HG03558 (cell line): ENCODE measurements around the gene INPP4B.
"Not testable (repeated sequence)": the region's sequence is repeated elsewhere in the genome, so short reads cannot be mapped to it uniquely, and the experiment has no call there.

Source experiments
- ATAC-seq: cut with Tn5 transposase; IDR thresholded peaks from one replicate; pipeline ENCODE4 v1.9.1; 2021; ENCODE audit warnings: moderate number of reproducible peaks; ENCODE audit not compliant: unreplicated experiment; ENCODE audit errors: extremely low read depth

The INPP4B gene

GRCh38 chr4:142402900-142403299 lies 443.2 kb downstream of the INPP4B start:
- ATAC-seq: no peak

GRCh38 chr4:142402156-142402555 lies 443.9 kb downstream of the INPP4B start:
- no peak for ATAC-seq

DNA sequence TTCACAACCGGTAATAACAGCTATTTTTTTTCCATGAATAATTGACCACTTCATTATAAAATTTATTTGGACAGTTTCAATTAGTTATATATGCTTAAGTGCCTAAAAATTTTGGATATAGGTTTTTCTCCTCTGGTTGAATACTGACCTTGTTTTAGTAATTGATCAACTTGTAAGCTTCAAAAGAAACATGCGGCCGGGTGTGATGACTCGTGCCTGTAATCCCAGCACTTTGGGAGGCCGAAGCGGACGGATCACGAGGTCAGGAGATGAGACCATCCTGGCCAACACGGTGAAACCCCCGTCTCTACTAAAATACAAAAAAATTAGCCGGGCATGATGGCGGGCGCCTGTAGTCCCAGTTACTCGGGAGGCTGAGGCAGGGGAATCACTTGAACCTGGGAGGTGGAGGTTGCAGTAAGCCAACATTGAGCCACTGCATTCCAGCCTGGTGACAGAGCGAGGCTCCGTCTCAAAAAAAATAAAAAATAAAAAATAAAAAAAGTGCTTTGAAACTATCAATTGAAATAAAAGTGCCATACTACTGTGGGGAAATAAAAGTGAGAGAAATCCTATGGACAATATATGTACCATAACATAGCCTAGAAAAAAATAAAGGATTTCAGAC lies 448.6 kb downstream of the INPP4B start:
- ATAC-seq: not testable (repeated sequence)

DNA sequence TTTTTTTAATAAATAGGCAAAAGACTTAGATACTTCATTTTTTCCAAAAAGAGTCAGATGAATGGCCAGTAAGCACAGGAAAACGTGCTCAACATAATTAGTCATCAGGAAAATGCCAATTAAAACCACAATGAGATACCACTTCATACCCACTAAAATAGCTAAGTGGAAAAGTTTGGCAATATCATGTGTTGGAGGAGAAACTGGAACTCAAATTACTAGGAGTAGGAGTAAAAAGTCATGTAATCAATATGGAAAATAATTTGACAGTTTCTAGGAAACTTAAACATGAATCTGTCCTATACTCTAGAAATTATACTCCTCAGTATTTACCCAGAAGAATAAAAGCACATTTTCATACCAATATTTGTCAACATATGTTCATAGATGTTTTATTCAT lies 449.8 kb downstream of the INPP4B start:
- ATAC-seq: no peak

GRCh38 chr4:142393127-142393526 lies 453.0 kb downstream of the INPP4B start:
- no peak for ATAC-seq

DNA sequence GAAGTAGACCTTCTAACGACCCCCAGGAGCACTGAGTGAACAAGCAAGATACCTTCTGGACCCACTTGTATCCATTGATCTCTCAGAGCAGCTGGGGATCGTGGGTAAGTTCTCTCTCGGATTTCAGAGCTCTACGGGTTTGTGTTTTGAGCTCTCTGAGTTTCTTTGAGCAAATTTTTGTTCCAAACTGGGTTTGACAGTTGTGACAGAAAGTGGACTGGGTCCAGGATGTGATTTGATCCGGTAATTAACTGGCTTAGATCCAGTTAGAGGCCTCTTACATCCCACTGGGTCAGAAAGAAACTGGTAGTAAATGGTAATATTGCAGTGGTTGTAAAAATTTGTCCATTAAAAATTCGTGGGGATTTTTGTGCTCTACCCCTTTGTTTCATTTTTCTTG lies 459.2 kb downstream of the INPP4B start:
- no peak for ATAC-seq

DNA sequence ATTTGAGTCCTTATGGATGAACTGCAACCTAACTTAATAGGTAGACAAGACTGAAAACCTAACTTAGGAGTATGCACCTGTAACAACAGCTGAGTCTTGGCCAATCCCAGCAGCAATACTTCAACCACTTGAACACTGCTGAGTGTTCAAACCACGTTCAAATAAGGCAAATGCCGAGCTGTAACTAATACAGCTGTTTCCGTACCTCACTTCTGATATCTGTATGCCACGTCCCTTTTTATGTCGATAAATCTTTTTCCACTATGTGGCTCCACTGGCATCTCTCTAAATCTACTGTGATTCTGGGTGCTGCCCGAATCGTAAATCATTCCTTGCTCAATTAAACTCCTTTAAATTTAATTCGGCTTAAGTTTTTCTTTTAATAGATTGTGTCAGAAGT lies 459.7 kb downstream of the INPP4B start:
- no peak for ATAC-seq

GRCh38 chr4:142383800-142384470 lies 462.2 kb downstream of the INPP4B start:
- no peak for ATAC-seq

- ATAC-seq: no peak
These were observed 462.7 kb downstream of the INPP4B start for GRCh38 chr4:142383354-142383753.

DNA sequence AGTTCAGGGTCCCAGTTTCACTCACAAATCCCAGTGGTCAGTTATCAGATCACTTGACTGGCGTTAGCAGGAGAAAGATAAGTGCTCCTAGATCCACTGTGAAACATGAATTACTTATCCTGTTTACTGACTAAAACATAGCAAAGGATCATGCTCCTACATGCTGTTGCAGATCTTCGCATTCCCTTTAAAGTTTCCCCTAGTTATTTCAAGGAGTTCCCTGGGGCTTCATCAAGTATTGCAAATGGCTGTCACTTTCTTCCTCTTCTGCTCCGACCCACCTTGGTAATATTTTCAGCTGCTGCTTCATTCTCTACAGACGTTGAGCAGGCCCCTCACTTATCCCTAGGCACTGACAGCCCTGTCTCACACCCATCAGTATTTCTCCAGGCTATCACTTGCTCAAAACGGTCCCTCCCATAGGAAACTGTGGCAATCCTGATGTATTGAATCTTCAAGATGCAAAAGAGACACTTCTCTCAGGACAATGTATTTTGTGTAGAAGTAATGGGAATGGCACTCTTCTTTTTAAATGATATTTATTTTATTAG lies 466.0 kb downstream of the INPP4B start:
- ATAC-seq: no peak

DNA sequence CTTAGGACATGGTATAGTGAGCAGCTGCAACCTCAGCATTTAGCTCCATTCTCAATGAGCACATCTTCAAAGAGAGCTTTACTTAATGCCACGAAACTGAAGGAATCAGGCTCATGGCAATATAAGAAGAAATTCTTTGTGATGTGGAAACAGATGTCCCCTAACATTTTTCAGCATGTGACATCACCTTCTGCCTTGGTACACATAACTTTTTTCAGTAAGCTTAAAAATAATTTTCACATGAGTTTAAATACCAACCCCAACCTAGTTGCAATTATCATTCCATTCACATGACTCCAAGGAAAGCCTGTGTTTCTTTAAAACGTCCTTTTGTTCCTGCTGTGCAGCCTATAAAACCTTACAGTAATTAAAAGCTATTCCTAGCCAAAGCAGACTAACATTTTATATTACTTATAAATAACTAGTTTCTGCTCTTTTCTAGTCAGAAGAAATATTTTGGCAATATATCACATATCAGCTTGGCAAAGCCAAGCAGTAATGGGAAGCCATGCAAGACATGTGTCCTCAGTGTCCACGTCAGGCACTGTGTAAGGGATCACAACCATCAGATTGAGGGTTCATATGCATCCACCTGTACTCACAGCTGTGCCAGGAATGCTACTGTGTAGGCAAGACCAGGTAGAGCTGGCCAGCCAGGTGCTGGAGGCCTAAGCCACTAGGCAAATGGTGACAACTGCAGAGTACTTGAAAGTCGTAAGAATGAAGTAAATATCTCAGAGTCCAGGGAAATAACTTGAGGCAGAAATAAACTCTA lies 466.6 kb downstream of the INPP4B start:
- ATAC-seq: no peak

DNA sequence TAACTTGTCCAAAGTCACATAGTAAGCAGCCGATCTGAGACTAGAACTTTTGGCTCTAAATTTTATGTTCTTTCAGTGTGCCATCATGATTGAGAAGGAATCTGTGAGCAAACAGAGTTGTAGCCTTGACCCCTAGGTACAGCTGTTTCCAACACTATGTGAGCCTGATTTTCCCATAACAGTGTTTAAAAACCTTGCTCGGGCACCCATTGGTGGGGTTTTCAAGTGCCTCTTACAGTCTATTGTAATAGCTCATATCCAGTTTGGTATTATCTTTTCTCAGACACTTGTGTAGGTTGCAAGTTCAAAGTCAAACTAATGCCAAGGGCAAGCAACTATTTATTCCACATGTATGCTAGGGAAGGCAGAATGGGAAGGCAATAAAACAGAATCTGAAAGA lies 467.9 kb downstream of the INPP4B start:
- no peak for ATAC-seq

- no peak for ATAC-seq
These were observed 468.6 kb downstream of the INPP4B start for GRCh38 chr4:142377342-142378091.

DNA sequence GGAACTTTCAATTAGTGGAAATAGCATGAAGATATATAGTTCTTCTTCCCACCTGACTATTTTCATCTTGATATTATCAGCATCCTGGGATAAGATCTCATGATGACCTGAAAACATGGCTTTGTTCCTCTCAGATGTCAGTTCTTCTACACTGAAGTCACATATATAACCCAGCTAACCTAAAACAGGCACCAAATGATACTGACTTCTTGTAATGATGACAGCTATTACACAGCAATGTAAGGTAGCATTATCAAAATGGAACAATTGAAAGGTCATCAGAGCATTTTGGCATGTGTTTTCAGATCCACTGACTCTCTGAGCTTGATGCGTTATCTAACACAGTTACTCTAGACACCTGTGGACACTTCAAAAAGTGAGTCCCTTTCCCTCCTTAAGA lies 469.9 kb downstream of the INPP4B start:
- ATAC-seq: no peak

GRCh38 chr4:142373610-142374009 lies 472.5 kb downstream of the INPP4B start:
- no peak for ATAC-seq

GRCh38 chr4:142372530-142373260 lies 473.4 kb downstream of the INPP4B start:
- no peak for ATAC-seq

- ATAC-seq: no peak
These were observed 477.0 kb downstream of the INPP4B start for GRCh38 chr4:142369141-142369540.

DNA sequence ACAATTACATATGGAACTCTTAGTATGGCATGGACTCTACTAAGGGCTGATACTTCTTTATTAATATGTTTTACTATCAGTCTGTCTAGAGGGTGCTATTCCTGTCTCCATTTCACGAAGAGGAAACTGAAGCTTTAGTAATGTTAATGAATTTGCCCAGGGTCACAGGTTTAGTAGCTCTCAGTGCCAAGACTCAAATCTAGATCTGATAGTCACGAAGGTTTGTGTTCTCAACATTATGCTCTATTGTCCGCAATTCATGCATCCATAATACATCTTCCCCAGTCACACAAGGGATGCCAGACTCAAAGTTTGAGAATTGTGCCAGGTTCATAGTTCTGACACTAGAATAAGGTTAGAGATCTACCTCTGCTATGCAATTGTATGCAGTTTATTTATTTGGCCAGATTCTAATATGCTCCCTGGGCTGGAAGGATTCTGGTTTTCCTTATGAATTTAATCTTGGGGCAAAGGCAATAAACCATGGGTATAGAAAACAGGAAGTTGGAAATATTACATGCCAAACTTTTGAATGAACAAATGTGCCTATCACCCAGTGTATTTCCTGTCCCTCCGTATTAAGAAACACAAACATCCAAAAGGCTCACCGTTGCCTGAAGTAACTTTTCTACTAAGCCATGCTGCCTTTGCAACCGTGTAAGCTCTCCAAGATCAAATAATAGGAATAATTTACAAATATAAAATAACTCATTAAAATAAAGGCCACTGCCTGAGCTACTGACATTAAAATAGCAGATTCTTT lies 478.5 kb downstream of the INPP4B start:
- ATAC-seq: no peak

GRCh38 chr4:142366769-142367181 lies 479.3 kb downstream of the INPP4B start:
- ATAC-seq: no peak
